Fibroblast of peridontal ligament (primary cell): ENCODE results near the gene RALGAPA2.
A peak's percentile ranks its signal among the peaks of the same experiment; 100 is the strongest.

Experiments used
- DNase-seq: peaks from one replicate; pipeline ENCODE4 v3.0.0-alpha.2; 2010; ENCODE audit errors: extremely low read depth

The RALGAPA2 gene

DNA sequence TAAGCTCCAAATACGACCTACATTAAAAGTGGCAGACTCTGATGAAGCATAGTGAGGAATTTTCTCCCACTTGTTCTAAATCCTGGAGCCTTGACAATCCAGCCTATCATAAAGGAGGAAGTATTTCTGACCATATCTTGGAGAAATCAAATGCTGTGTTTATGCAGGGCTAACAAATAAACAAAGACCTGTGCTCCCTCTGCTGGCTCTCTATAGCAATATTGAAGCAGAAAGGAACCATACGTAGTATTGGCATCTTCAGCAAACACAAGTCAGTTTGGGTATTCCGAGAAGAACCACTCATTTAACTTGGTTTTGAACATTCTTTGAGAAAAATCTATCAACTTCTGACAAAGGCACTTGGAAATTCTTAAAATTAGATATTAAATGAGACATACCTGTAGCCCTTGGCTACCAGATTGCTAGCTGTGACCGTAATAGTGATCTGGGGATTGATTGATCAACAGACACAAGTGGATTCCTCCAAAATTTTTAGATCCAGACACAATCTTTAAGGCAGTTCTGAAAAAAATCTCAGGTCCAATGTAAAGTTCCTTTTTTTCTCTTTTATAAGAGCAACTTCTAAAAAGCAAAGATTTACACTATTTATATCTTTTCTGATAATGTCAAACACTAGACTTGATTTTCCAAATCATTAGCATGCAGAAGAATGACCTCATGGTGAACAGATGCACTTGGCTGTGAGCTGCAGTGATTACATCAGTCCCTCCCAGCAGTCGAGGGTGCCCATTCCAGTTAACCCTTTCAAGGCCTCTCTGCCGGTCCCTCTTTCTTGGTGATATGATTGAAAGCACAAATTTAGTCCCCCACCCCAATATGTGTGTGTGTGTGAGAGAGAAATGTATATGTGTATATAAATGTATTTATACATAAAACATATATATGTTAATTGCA is 304.3 kb downstream of the RALGAPA2 start:
- peak; percentile 29 for DNase-seq

DNA sequence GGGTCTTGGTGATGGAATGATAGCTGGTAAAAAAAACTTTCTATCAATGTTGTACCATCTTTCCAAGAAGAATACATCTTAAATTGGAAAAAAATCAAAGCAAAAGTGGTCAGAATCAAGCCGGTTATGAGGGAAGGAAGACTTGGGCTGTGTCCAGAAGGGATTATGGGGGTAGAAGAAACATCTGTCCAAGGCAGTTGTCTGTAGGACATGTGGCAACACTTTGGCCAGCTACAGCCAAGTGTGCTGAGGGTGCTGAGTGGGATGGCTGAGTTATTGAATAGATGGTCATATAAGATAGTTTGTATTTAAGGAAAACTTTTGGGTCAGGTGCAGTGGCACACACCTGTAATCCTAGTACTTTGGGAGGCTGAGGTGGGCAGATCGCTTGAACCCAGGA is 306.1 kb downstream of the RALGAPA2 start:
- DNase-seq: no peak

DNA sequence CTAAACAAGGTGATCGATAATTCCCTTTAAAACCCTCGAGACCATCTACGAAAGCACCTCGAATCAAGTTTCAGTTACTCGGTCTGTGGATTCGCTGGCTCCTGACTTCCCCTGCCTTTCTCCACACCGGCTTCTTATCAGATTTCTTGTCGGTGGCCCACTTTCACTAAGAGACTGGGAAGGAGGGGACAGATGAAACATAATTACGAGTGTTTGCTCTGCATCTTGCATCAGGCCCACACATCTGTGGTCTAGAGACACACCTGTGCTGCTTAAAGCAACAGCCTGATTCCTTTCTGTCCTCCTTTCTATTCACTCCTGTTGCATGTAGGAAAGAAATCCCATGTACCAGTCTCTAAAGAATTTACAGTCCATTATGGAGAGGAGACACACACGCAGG is 306.8 kb downstream of the RALGAPA2 start:
- no peak for DNase-seq

DNA sequence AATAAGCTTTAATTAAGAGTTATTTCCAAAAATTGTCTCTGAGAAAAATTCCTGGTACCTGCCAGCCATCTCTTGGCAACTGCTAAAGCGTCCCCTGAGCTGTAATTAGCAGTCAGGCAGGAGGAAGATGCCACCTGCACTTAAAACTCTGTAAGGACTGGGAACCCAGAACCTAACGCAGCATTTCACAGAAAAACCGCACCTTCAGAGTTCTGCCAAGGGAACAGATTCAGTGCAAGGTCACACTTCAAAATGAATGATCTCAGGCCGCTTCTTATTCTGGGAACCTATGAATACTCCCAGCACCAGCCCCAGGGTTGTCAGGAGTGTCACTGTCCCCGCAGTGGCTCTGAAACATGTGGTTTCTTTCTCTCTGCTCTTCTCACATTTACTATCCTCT is 307.8 kb downstream of the RALGAPA2 start:
- DNase-seq: no peak

DNA sequence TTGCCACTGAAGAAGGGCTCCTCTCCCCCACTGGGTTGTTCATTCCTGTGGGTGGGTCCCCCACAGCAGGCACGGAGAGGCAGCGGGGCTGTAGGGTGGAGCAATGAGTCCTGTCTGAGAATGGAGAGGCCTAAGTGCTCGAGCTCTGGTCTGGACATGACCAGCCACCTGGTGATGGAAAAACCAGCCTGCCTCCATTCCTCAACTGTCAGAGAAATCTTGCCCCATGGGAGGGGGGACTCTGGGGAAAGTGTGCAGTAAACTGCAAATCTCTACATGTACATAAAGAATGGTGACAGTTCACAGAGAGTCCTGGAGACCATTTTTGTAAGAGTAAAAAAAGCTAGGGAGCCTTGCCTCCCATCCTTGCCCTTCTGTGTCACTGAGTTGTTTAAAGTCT is 310.5 kb downstream of the RALGAPA2 start:
- DNase-seq: no peak

DNA sequence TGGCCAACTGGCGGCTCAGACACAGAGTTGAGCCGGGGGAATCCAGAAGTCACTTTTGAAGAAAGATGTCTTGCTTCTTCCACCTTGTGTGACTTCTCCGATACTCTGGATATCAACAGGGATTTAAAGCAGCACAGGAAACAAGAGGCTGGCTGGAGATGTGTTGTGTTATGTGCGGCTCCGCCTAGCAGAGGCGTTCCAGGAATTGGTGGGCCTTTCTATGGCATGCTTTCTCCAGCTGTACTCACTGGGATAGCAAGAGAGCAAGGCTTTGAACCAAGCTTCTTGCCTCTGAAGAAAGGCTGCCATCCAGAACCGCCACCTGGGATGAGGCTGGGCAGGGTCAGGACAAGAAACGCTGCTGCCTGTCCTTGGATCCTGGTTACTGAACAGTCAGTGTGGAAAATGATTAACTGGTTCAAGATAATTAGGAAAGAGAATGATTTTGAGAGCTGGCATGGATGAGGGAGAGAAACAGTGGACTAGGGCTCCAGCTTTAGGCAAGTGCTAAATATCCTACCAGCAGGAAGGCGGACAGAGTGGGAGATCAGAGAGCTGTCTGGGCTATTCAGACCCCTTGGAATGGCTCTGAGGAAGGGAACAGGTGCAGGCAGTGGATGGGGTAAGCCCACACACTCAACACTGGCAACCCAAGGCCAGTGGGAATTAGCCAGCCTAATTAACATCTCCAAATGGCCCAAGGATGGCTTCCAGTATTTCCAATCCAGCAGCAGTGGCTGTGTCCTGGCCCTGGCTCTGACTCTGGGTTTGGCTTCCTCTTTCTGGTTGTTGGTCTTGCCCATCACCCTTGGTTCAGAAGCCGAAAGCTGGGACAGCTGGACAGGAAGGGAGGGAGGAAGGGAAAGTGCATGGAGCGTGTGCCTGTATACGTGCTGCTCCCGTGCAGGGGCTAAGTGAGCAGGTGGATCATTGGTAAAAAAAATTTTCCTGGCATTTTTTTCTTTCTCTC is 312.6 kb downstream of the RALGAPA2 start:
- no peak for DNase-seq

DNA sequence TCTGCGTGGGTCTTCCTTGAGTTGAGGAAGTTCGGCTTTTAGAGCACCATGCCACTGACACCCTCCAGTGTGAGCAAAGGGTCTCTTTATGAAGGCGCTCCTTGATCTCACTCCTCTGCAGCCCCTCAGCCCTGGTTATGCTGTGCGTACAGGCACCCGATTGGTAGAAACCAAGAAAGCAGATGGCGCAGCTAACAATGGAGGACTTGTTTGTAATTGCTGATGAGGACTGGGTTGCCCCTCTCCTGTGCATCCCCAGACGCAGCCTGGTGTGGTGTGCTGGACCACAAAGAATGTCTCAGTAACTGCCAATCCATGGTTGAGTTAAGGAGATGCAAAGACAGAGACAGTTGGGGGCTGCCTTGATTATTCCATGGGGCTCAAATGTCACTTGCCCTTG is 314.3 kb downstream of the RALGAPA2 start:
- DNase-seq: no peak

DNA sequence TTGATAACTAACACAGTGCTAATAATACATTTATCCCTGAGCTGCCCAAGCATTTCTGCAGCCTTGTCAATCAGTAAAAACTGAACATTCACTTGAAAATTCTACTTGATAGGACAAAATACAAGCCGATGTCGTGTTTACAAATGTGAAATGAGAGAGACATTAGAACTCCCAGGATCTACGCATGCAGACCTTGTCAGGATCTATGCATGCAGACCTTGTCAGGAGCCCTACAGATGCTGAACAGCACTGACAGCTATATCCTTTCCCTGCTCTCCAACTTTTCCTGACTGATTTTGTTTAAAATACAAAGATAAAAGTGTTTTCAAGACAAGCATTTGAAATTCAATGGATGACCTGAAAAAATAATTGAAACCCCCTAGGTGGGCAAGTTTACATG is 315.6 kb downstream of the RALGAPA2 start:
- no peak for DNase-seq

DNA sequence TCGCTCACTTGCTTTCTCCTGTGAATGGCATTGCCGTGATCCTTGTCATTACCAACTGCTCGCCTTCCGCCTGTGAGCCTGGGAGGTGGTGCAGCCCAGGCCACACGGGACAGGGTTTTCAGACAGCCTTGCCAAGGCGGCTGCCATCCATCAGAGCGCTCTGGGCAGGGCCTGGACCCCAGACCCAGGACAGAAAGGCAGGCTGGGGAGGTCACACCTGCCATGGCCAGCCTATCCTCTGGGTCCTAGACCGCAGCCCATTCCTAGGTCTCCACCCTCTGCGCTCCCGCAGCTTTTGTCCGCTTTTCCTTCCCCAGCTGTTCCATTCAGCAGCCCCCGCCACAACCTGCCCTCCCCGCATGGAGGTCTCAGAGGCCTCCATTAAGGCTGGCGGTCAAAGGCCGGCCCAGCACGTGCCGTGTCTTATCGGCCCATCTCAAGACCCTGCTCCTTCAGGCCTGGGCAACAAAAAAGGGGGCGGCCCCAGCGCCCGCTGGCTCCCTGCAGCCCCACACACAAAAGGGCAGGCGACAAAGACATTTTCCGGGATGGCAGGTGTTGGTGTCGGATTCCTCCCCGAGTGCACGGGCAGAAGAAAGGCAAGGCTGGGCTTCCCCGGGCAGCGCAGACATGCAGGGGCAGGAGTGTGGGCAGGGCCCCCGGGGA is 316.4 kb downstream of the RALGAPA2 start:
- DNase-seq: no peak

DNA sequence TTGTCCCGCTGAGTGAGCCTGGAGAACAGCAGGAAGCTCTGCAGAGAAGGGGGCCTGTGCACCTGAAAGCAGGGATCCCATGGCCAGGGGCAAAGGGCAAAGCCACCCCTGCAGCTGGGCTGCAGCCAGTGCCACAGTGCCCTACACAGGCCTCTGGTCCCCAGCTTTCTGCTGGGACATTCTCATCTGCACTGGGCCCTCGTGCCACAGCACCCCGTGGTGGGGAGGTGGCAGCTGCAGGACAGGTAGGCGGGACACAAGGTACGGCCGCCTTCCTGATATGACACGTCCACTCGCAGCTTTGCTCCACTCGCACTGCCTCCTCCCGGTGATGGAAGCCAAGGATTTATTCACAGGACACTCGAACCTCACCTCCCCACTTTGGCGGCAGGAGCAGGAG is 317.4 kb downstream of the RALGAPA2 start:
- no peak for DNase-seq

DNA sequence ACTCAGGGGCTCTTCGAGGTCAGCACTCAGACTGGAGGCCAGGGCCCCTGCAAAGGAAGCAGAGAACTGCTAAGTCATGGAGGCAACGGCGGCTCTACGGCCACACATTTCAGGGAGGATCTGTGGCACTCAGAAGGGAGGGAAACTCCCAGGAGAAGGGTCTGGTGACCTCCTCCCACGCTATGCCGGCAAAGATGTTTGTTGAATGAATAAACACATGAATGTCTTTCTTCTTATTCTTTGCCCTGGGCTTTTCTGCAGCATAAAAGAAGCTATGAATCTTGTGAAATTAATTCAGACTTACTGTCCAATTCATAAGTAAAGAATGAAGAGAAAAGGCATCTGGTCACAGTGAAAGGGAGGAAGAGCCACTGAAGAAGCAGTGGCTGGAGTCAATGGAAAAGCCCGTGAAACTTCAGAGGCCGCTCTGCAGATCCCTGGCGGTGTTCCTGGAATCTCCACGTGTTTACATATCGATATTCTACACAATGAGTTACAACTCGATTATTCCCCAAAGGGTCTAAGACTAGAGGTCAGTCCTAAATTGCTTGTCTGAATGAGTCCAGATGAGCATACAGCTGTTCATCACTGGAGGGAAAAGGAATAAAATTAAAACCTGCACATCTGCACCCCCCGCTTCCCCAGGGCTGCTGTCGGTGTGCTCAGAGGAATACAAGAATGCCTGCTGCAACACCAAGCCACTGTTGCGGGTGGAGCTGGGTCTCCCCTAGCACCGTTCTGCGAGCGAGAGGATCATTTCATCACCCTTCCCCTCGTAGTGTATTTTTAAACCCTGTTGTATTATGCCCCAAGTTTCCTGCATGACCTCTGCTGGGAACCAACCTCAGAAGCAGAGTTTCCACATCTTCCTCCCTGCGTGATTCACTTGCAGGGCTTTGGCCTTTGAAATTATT is 319.0 kb downstream of the RALGAPA2 start:
- DNase-seq: peak; percentile 65

DNA sequence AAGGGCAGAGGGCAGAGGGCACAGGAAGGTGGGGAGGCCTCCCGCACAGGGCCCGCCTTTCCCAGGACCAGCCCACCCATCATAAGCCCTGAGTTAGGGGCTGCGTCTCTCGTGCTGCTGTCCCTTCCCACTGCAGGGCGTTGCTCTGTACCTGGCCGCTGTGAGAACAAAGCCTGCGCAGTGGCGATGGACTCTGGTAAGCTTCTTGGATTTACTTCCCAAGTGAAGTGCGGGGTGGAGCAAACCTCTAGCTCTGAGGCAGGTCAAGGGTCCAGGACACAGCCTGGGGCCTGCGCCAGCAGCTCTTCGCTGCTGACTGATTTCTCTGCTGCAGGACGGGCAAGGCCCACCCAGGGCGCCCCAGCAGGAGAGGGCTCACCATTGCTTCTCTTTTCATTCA is 320.7 kb downstream of the RALGAPA2 start:
- DNase-seq: no peak

DNA sequence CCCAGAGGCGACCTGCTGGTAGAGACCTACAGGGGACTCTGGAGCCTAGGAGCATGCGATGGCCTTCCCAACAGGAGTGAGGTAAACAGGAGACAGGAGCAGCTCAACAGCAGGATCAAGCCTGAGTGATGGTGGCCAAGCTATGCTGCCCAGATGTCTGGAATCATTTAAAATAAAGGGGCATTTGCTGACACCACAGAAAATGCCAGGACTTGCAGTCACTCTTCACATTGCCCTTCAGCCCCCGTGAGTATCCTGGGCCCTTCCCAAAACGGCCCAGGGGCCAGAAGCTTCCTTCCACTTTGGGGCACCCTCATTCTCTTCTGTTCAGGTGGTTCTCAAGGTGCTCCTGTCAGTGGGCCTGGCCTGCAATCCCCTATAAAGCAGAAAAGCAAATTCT is 321.3 kb downstream of the RALGAPA2 start:
- DNase-seq: no peak

DNA sequence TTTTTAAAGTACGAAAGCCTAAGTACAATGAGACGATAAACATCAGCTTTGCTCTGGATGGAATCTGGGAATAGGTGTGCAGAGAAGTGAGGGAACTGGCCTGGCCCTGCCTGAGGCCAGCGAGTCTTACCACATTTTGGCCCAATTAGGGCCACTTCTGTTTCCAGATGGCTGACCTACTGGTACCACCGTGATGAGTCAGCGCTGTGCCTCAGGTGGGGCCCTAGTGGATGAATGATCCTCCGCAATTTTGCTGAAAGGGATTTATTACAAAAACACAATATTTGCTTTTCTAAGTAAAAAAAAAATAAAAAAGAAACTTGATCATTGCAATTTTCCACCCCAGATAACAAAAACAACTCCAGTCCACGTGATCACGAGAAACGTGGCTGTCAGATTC is 322.1 kb downstream of the RALGAPA2 start:
- no peak for DNase-seq

DNA sequence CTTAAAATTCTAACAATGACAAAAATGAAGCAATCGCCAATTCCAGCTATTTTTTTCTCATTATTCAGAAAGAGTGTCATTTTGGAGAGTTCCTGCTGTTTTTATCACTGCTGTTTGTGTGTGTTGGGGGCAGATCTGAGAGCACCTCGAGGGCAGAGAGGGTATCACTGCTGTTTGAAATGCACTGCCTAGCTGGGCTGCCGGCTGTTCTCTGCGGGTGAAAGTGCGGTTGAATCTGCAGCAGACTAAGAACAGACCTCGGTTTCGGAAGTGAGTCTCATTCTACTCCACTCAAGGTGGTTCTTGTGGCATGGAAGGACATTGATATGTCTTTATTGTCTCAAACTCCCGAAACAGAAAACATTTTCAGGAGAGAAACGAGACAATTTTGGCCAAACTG is 326.3 kb downstream of the RALGAPA2 start:
- no peak for DNase-seq

DNA sequence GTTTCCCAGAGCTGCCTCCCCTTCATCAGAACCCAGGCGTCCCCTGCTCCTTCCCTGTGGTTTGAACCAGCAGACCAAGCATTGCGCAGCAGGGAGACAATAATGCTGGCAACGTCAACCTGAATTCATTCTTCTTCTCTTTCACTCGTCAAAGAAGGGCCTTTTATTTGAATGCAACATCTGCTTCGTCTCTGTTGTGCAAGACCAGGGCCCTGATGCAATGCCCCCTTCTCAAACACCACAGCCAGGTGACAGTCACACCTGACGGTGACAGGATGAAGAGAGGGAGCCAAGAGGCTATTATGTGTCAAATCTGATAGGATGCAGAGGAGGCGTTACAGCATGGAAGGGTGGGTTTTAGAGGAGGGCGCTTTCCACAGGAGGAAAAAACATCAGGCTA is 336.6 kb downstream of the RALGAPA2 start:
- no peak for DNase-seq

DNA sequence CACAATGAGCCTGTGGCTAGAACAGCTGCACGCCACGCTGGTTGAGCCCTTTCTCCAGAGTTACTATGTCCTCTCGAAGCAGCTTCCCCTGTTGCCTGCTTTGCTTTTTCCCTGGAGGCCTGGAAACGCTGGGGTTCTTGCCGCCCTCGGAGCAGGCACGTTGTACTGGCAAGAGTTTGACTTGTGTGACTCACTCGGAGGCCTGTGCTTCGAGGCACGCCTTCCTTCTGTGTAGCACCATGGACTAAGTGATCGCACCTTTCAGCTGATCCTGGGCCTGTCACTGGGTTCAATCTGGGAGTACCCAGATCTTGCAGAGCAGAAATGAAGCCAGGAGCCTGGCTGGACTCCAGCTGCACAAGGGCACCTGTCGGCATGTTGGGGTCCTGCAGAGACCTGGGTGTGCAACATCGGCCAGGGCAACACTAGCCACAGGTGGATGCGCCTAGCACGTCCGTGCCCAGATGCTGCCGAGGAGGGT is 339.3 kb downstream of the RALGAPA2 start:
- peak; percentile 42 for DNase-seq

DNA sequence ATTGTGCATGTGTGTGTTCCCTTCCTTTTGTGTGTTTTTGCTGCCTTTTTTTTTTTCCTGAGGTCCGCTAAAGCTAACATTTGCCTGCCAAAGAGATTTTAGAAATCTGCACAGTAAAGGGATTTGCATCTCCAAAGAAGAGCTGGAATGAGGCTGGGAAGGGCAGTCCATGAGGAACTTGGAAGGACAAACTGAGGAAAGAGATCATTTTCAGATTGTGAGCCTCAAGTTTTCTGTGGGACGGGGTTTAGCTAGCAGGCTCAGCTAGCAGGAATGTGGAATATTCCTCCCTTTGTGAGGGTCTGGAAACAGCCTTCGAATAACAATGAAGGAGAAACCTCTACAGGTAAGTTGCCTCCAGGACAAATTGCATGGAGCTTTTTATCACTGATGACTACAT is 340.8 kb downstream of the RALGAPA2 start:
- no peak for DNase-seq

DNA sequence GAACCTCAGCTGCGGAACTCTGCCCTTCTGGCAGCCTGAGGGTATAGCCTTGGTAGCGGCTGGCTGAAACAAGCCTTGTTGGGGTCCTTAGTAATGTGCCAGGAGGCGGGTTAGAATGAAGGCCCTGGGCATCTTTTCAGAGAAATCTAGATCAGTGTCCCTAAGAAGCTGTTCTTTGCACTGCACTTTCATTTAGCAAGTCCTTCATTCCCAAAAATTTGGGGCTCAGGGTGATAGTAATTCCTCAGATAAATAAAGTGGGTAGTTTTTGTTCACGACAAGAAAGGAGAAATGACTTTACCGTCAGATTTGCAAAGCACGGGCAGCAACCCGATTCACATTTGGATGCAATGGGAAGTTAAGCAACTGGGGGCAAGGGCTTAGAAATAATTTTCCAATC is 341.4 kb downstream of the RALGAPA2 start:
- DNase-seq: no peak

DNA sequence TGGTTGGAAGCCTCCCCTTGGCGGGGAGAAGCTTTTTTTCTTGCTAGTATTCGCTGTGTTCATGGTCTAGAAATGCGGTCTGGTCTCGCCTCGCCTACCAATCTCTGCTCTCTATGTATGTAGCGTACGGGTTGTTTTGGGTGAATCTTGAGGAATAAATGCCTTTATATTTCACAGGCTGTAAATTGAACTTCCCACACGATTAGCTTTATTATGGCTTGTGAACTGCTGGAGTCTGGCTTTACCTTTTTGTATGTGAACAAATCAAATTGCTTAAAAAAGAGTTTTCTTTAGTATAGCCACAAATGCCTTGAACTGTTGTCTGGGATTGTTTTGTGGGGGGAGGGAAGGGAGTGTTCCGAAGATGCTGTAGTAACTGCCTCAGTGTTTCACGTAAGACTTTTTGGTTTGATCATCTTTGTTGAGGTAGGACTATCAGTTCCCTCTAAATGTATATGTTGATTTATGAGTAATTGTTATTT is 342.3 kb downstream of the RALGAPA2 start:
- no peak for DNase-seq
